HCT116 (cell line): ENCODE data around the gene NRAP. TPM values are rescaled to one million over a fixed set of nuclear protein-coding genes. Genes with fewer than 3 reads are reported as not detected.

Experiments used
- ATAC-seq: fragments of 200-7000 bp; cut with Tn5 transposase; 2 replicates; pipeline ENCODE4 v1.9.1; 2020; ENCODE audit warnings: mild to moderate bottlenecking, moderate library complexity
- BruUV-seq: library from RNA; stranded (reverse); fragments of 400-500 nt; replicated peaks from 2 replicates; lab custom pipeline; 2021; lab: Mats Ljungman, UMichigan
- CTCF ChIA-PET: fragments of 300-600 bp; sonication (Branson Sonifier 250); formaldehyde crosslinking; loops from one replicate; lab custom pipeline; 2021; ENCODE audit warnings: antibody characterized with exemption; lab: Charles Lee
- POLR2A ChIA-PET: fragments of 300-600, 350-600 bp; sonication (Branson Sonifier 250); formaldehyde crosslinking; loops from one replicate; lab custom pipeline; 2021; ENCODE audit warnings: antibody characterized with exemption; lab: Charles Lee
- RAD21 ChIA-PET, 2 experiments: fragments of 300-600 bp; sonication (Branson Sonifier 250); formaldehyde crosslinking; loops; one replicate each; lab custom pipeline; 2023; ENCODE audit warnings: low total read pairs in 2 of 2; ENCODE audit not compliant: uncharacterized antibody in 2 of 2, unreplicated experiment in 2 of 2, low non-redundant PET in 1 of 2; lab: Charles Lee
- DNase-seq: peaks from one replicate; pipeline ENCODE4 v3.0.0-alpha.2; 2010; ENCODE audit warnings: low read depth, low spot score
- H2AFZ ChIP-seq: fragments of 200-600 bp; shearing (Covaris generic), sonication (generic); 2 replicates; pipeline ENCODE4 v1.6.1; 2017; ENCODE audit warnings: low read depth, mixed run types, mixed read lengths, antibody characterized with exemption, low read length; ENCODE audit not compliant: poor library complexity, severe bottlenecking
- H3K27ac ChIP-seq: 2 replicates; pipeline ENCODE4 v1.5.1; 2012; ENCODE audit warnings: low read depth, low read length
- H3K27me3 ChIP-seq: fragments of 200-600 bp; sonication (generic); 2 replicates; pipeline ENCODE4 v1.6.1; 2016; ENCODE audit warnings: mixed run types, low read length, mixed read lengths; ENCODE audit not compliant: insufficient read depth
- H3K36me3 ChIP-seq, 2 experiments: fragments of 200-500 bp in 1 of 2; fragments of 200-600 bp in 1 of 2; sonication (Bioruptor generic) in 1 of 2; sonication (generic) in 1 of 2; 2 replicates each; pipeline versions ENCODE4 v1.5.1 to v1.6.1; 2014 to 2016; ENCODE audit warnings: low read length in 2 of 2, inconsistent platforms in 1 of 2, mixed read lengths in 1 of 2, mixed run types in 1 of 2; ENCODE audit not compliant: insufficient read depth in 2 of 2, control insufficient read depth in 1 of 2
- H3K4me1 ChIP-seq, 2 experiments: fragments of 200-600 bp in 1 of 2; sonication (generic) in 1 of 2; 2 replicates each; pipeline versions ENCODE4 v1.5.1 to v1.6.1; 2012 to 2017; ENCODE audit warnings: low read length in 2 of 2, inconsistent platforms in 1 of 2, mild to moderate bottlenecking in 1 of 2, mixed read lengths in 1 of 2, mixed run types in 1 of 2, moderate library complexity in 1 of 2; ENCODE audit not compliant: insufficient read depth in 2 of 2, control insufficient read depth in 1 of 2
- H3K4me2 ChIP-seq: fragments of 200-600 bp; sonication (generic); 2 replicates; pipeline ENCODE4 v1.6.1; 2017; ENCODE audit warnings: mixed run types, low read length, mixed read lengths
- H3K4me3 ChIP-seq, 2 experiments: fragments of 200-600 bp in 1 of 2; sonication (generic) in 1 of 2; replicated peaks in 1 of 2; 2 replicates each; pipeline ENCODE4 v1.5.1; 2011 to 2016; ENCODE audit warnings: low read length in 2 of 2, control low read depth in 1 of 2, low read depth in 1 of 2, mild to moderate bottlenecking in 1 of 2, mixed read lengths in 1 of 2, mixed run types in 1 of 2
- H3K79me2 ChIP-seq: fragments of 200-600 bp; sonication (generic); 2 replicates; pipeline ENCODE4 v1.6.1; 2017; ENCODE audit warnings: mild to moderate bottlenecking, mixed run types, low read length, moderate library complexity, mixed read lengths; ENCODE audit not compliant: insufficient read depth
- H3K9ac ChIP-seq: fragments of 200-600 bp; sonication (generic); 2 replicates; pipeline ENCODE4 v1.6.1; 2016; ENCODE audit warnings: low read length, mixed read lengths
- H3K9me2 ChIP-seq: fragments of 200-600 bp; sonication (generic), shearing (Covaris generic); 2 replicates; pipeline ENCODE4 v1.6.1; 2017; ENCODE audit warnings: mixed run types, mild to moderate bottlenecking, moderate library complexity; ENCODE audit not compliant: insufficient read depth
- H3K9me3 ChIP-seq, 2 experiments: fragments of 200-500 bp in 1 of 2; fragments of 200-600 bp in 1 of 2; sonication (Bioruptor generic) in 1 of 2; sonication (generic) in 1 of 2; 2 replicates each; pipeline ENCODE4 v1.6.1; 2014 to 2017; ENCODE audit warnings: low read length in 2 of 2, mixed read lengths in 2 of 2, inconsistent platforms in 1 of 2, low read depth in 1 of 2, mild to moderate bottlenecking in 1 of 2, mixed run types in 1 of 2, moderate library complexity in 1 of 2; ENCODE audit not compliant: control insufficient read depth in 1 of 2, insufficient read depth in 1 of 2
- H4K20me1 ChIP-seq: fragments of 200-600 bp; sonication (generic), shearing (Covaris generic); 2 replicates; pipeline ENCODE4 v1.6.1; 2017; ENCODE audit warnings: mixed run types, mild to moderate bottlenecking, moderate library complexity; ENCODE audit not compliant: insufficient read depth
- ATF3 ChIP-seq: IDR thresholded peaks from 2 replicates; pipeline ENCODE4 v1.6.1; 2012
- CBX3 ChIP-seq: IDR thresholded peaks from 2 replicates; pipeline ENCODE4 v1.6.1; 2012; ENCODE audit warnings: low read depth
- CTCF ChIP-seq, 3 experiments: fragments of 200-600 bp in 1 of 3; sonication (generic) in 1 of 3; IDR thresholded peaks in 2 of 3; conservative IDR thresholded peaks in 1 of 3; 2 replicates each; pipeline ENCODE4 v1.5.1; 2012 to 2017; ENCODE audit warnings: low read depth in 2 of 3, low read length in 2 of 3, antibody characterized with exemption in 1 of 3, borderline replicate concordance in 1 of 3, control low read depth in 1 of 3, mild to moderate bottlenecking in 1 of 3, mixed read lengths in 1 of 3, mixed run types in 1 of 3, moderate library complexity in 1 of 3; ENCODE audit not compliant: insufficient read depth in 1 of 3
- EGR1 ChIP-seq: IDR thresholded peaks from 2 replicates; pipeline ENCODE4 v1.6.1; 2012; ENCODE audit warnings: low read depth
- ELF1 ChIP-seq: IDR thresholded peaks from 2 replicates; pipeline ENCODE4 v1.6.1; 2012; ENCODE audit warnings: low read depth, borderline replicate concordance
- EZH2 ChIP-seq: fragments of 200-600 bp; sonication (generic); IDR thresholded peaks from 2 replicates; pipeline ENCODE4 v1.6.1; 2017; ENCODE audit warnings: antibody characterized with exemption, mixed run types
- FOSL1 ChIP-seq: IDR thresholded peaks from 2 replicates; pipeline ENCODE4 v1.6.1; 2012; ENCODE audit warnings: low read depth
- JUND ChIP-seq: IDR thresholded peaks from 2 replicates; pipeline ENCODE4 v1.6.1; 2012
- MAX ChIP-seq: IDR thresholded peaks from 2 replicates; pipeline ENCODE4 v1.6.1; 2012
- POLR2A ChIP-seq: IDR thresholded peaks from 2 replicates; pipeline ENCODE4 v1.7.0; 2011; ENCODE audit warnings: borderline replicate concordance; ENCODE audit not compliant: insufficient read depth, insufficient read length; ENCODE audit errors: extremely low read depth
- POLR2AphosphoS5 ChIP-seq: IDR thresholded peaks from 2 replicates; pipeline ENCODE4 v1.6.1; 2011; ENCODE audit warnings: mild to moderate bottlenecking, low read depth, low read length, moderate library complexity
- RAD21 ChIP-seq: IDR thresholded peaks from 2 replicates; pipeline ENCODE4 v1.6.1; 2012; ENCODE audit warnings: low read depth, mild to moderate bottlenecking
- REST ChIP-seq: IDR thresholded peaks from 2 replicates; pipeline ENCODE4 v1.6.1; 2012; ENCODE audit warnings: low read depth
- SIN3A ChIP-seq: IDR thresholded peaks from 2 replicates; pipeline ENCODE4 v1.6.1; 2012; ENCODE audit warnings: low read depth
- SP1 ChIP-seq: IDR thresholded peaks from 2 replicates; pipeline ENCODE4 v1.6.1; 2012; ENCODE audit warnings: low read depth
- TCF7L2 ChIP-seq: IDR thresholded peaks from 2 replicates; pipeline ENCODE4 v1.7.0; 2011; ENCODE audit warnings: borderline replicate concordance, inconsistent platforms; ENCODE audit not compliant: insufficient read depth, insufficient read length; ENCODE audit errors: extremely low read depth
- YY1 ChIP-seq: IDR thresholded peaks from 2 replicates; pipeline ENCODE4 v1.6.1; 2011; ENCODE audit warnings: low read length, low read depth, moderate library complexity, mild to moderate bottlenecking; ENCODE audit not compliant: insufficient replicate concordance; ENCODE audit errors: extremely low read depth
- ZBTB33 ChIP-seq: IDR thresholded peaks from 2 replicates; pipeline ENCODE4 v1.6.1; 2011; ENCODE audit warnings: mild to moderate bottlenecking, low read length, moderate library complexity; ENCODE audit not compliant: insufficient replicate concordance; ENCODE audit errors: extremely low read depth
- ZFX ChIP-seq: fragments of 450-650 bp; IDR thresholded peaks from 2 replicates; pipeline ENCODE4 v1.6.1; 2017
- ZNF274 ChIP-seq: fragments of 200-500 bp; sonication (Bioruptor generic); IDR thresholded peaks from 2 replicates; pipeline ENCODE4 v1.6.1; 2014; ENCODE audit warnings: mild to moderate bottlenecking, low read depth, low read length, inconsistent platforms
- intact Hi-C: fragments of 100-400 bp; cut with micrococcal nuclease; formaldehyde crosslinking; loops from 2 replicates; pipeline ENCODE4 v1.10.0; 2022
- total RNA-seq: library from RNA; stranded (reverse); gene quantifications from one replicate; pipeline ENCODE4 v1.2.1, GENCODE V29; 2021; ENCODE audit not compliant: unreplicated experiment

The NRAP gene
- total RNA-seq, 1 experiment from 2014 or later, result not detected

GRCh38 chr10:113578773-113579172 lies 85.1 kb downstream of the NRAP start:
- no peaks in the 10 kb centered on the region for H3K36me3 ChIP-seq
- H3K4me2 ChIP-seq, result no peak overlapping the region
- H4K20me1 ChIP-seq, result no peaks in the 10 kb centered on the region
- ATAC-seq (no peak), DNase-seq (no peak)
- no peaks in the 10 kb centered on the region for H3K79me2 ChIP-seq
- CTCF ChIA-PET, result no interaction called here
- H3K9ac ChIP-seq, result no peak overlapping the region
- no peak overlapping the region for H3K4me3 ChIP-seq
- H3K9me2 ChIP-seq, result no peaks in the 10 kb centered on the region
- POLR2A ChIA-PET, result no interaction called here
- no peak overlapping the region for H3K27ac ChIP-seq
- H3K27me3 ChIP-seq, result peaks cover 76% of the 10 kb centered on the region
- RAD21 ChIA-PET, result no interaction called here
- BruUV-seq, result no TSS peak
- intact Hi-C loops, result no loop called here
- no peaks in the 10 kb centered on the region for H3K9me3 ChIP-seq
- H2AFZ ChIP-seq, result no peak overlapping the region
- TF ChIP-seq FOSL1, result no peak
- TF ChIP-seq ZNF274, result no peak
- no peak for TF ChIP-seq EGR1
- TF ChIP-seq ZFX, result no peak
- TF ChIP-seq ELF1, result no peak
- TF ChIP-seq ZBTB33, result no peak
- no peak for TF ChIP-seq TCF7L2
- TF ChIP-seq YY1, result no peak
- TF ChIP-seq JUND, result no peak
- TF ChIP-seq CBX3, result no peak
- no peak for TF ChIP-seq MAX
- no peak for TF ChIP-seq SP1
- TF ChIP-seq POLR2AphosphoS5, result no peak
- no peak for TF ChIP-seq POLR2A
- TF ChIP-seq SIN3A, result no peak
- no peak for TF ChIP-seq REST
- TF ChIP-seq RAD21, result no peak
- no peak for TF ChIP-seq EZH2
- no peak for TF ChIP-seq CTCF (IDR thresholded peaks at IDR 0.05 in 2 of 3, conservative IDR thresholded peaks at IDR 0.05 in 1 of 3; ENCODE audit: borderline replicate concordance in 1 of 3, insufficient read depth in 1 of 3, low read depth in 2 of 3, low read length in 2 of 3)
- TF ChIP-seq ATF3, result no peak
- no peaks in the 10 kb centered on the region for H3K4me1 ChIP-seq
